CD14-positive monocyte (primary cell): Measurements from ENCODE around the gene PCED1B. TPM values are rescaled to one million over a fixed set of nuclear protein-coding genes. Genes with fewer than 3 reads are reported as not detected.

Experiments
- DNase-seq, 3 donors: peaks; one replicate each; pipeline ENCODE4 v3.0.0-alpha.2; 2011 to 2022
- H2AFZ ChIP-seq: 2 replicates; pipeline ENCODE4 v1.6.0; 2012; ENCODE audit warnings: mild to moderate bottlenecking, low read depth, low read length, inconsistent platforms; ENCODE audit not compliant: insufficient read depth, poor library complexity, severe bottlenecking
- H3K27ac ChIP-seq, 2 donors: 1 replicate in 1 of 2; 2 replicates in 1 of 2; pipeline ENCODE4 v1.5.1; 2012 to 2013; ENCODE audit warnings: low read length in 2 of 2, control low read depth in 1 of 2, inconsistent platforms in 1 of 2, low read depth in 1 of 2, mild to moderate bottlenecking in 1 of 2
- H3K27me3 ChIP-seq, 2 donors: one replicate each; pipeline versions ENCODE4 v1.6.0 to v1.6.1; 2011 to 2013; ENCODE audit warnings: low read length in 2 of 2; ENCODE audit not compliant: control insufficient read depth in 2 of 2, insufficient read depth in 2 of 2
- H3K36me3 ChIP-seq, 2 donors: replicated peaks in 1 of 2; 1 replicate in 1 of 2; 2 replicates in 1 of 2; pipeline versions ENCODE4 v1.5.1 to v1.6.1; 2012 to 2013; ENCODE audit warnings: low read length in 2 of 2, control low read depth in 1 of 2, inconsistent platforms in 1 of 2, mild to moderate bottlenecking in 1 of 2; ENCODE audit not compliant: insufficient read depth in 2 of 2, control insufficient read depth in 1 of 2
- H3K4me1 ChIP-seq, 2 donors: 1 replicate in 1 of 2; 2 replicates in 1 of 2; pipeline versions ENCODE4 v1.5.1 to v1.6.1; 2012 to 2013; ENCODE audit warnings: low read length in 2 of 2, control low read depth in 1 of 2, inconsistent platforms in 1 of 2, mild to moderate bottlenecking in 1 of 2, moderate library complexity in 1 of 2; ENCODE audit not compliant: insufficient read depth in 2 of 2, control insufficient read depth in 1 of 2
- H3K4me2 ChIP-seq: replicated peaks from 2 replicates; pipeline ENCODE3; 2012; ENCODE audit warnings: low read length, moderate library complexity, mild to moderate bottlenecking; ENCODE audit not compliant: poor library complexity, severe bottlenecking; ENCODE audit errors: extremely low read depth
- H3K4me3 ChIP-seq, 3 experiments: fragments of 200-600 bp in 1 of 3; sonication (generic) in 1 of 3; replicated peaks in 1 of 3; 1 replicate in 2 of 3; 2 replicates in 1 of 3; pipeline ENCODE4 v1.5.1; 2011 to 2013; ENCODE audit warnings: low read length in 3 of 3, mild to moderate bottlenecking in 3 of 3, control low read depth in 2 of 3, low read depth in 2 of 3, inconsistent platforms in 1 of 3, moderate library complexity in 1 of 3
- H3K79me2 ChIP-seq: 2 replicates; pipeline ENCODE4 v1.6.0; 2012; ENCODE audit warnings: mild to moderate bottlenecking, control low read depth, inconsistent platforms, low read length, moderate library complexity; ENCODE audit not compliant: insufficient read depth
- H3K9ac ChIP-seq: 2 replicates; pipeline ENCODE4 v1.6.0; 2017; ENCODE audit warnings: low read length, mild to moderate bottlenecking; ENCODE audit not compliant: insufficient read depth, poor library complexity, severe bottlenecking
- H3K9me3 ChIP-seq, 2 donors: replicated peaks in 1 of 2; 1 replicate in 1 of 2; 2 replicates in 1 of 2; pipeline versions ENCODE4 v1.5.1 to v1.6.1; 2012 to 2013; ENCODE audit warnings: low read length in 2 of 2, control low read depth in 1 of 2; ENCODE audit not compliant: control insufficient read depth in 1 of 2, insufficient read depth in 1 of 2
- H4K20me1 ChIP-seq: 2 replicates; pipeline ENCODE4 v1.6.0; 2012; ENCODE audit warnings: mild to moderate bottlenecking, low read length, control low read depth, moderate library complexity; ENCODE audit not compliant: insufficient read depth
- H3K27ac Mint-ChIP-seq, 7 donors: one replicate each; pipeline ENCODE4 v1.8.0; 2020; ENCODE audit warnings: mild to moderate bottlenecking in 7 of 7, mixed read lengths in 7 of 7, moderate library complexity in 6 of 7, inconsistent platforms in 2 of 7
- H3K27me3 Mint-ChIP-seq, 3 donors: one replicate each; pipeline ENCODE4 v1.8.0; 2021 to 2022; ENCODE audit warnings: low read depth in 3 of 3, mild to moderate bottlenecking in 3 of 3, mixed read lengths in 3 of 3, moderate library complexity in 3 of 3, inconsistent platforms in 1 of 3
- H3K36me3 Mint-ChIP-seq, 2 donors: one replicate each; pipeline ENCODE4 v1.8.0; 2020; ENCODE audit warnings: mixed read lengths in 2 of 2, inconsistent platforms in 1 of 2, mild to moderate bottlenecking in 1 of 2
- H3K4me1 Mint-ChIP-seq: one replicate; pipeline ENCODE4 v1.8.0; 2020; ENCODE audit warnings: mild to moderate bottlenecking, mixed read lengths
- H3K4me3 Mint-ChIP-seq, 2 donors: one replicate each; pipeline ENCODE4 v1.8.0; 2020; ENCODE audit warnings: mild to moderate bottlenecking in 2 of 2, mixed read lengths in 2 of 2, moderate library complexity in 1 of 2
- H3K9me3 Mint-ChIP-seq, 7 donors: one replicate each; pipeline ENCODE4 v1.8.0; 2020 to 2022; ENCODE audit warnings: mixed read lengths in 7 of 7, mild to moderate bottlenecking in 6 of 7, moderate library complexity in 6 of 7, inconsistent platforms in 2 of 7
- WGBS: methylation state at CpG from one replicate; pipeline ENCODE4 v1.1.5; 2013; ENCODE audit warnings: missing lambda C conversion rate; ENCODE audit not compliant: insufficient coverage; 5-methylcytosine and 5-hydroxymethylcytosine counted together
- intact Hi-C, 2 donors: fragments of 100-400 bp; cut with micrococcal nuclease; formaldehyde crosslinking; loops; one replicate each; pipeline versions ENCODE4 v1.15.0 to v1.15.1; 2023
- polyA plus RNA-seq, 3 donors: library from polyadenylated mRNA; depleted of rRNA in 1 of 3; unstranded in 2 of 3; stranded (reverse) in 1 of 3; fragments of 300-500 nt in 2 of 3; fragments of >200 nt in 1 of 3; fragmentation: Illumina TruSeq in 2 of 3; gene quantifications; 1 replicate in 2 of 3; 2 replicates in 1 of 3; pipeline ENCODE4 v1.2.3, GENCODE V29; 2012 to 2021
- TF ChIP-seq, protein P1 (sequence below): fragments of 200-600 bp; IDR thresholded peaks from one replicate; pipeline ENCODE4 v1.8.0; 2022; ENCODE audit warnings: antibody characterized with exemption, mild to moderate bottlenecking

Gene PCED1B
- polyA plus RNA-seq, 3 donors: 0.10 to 0.65 TPM; not detected in 1

DNA sequence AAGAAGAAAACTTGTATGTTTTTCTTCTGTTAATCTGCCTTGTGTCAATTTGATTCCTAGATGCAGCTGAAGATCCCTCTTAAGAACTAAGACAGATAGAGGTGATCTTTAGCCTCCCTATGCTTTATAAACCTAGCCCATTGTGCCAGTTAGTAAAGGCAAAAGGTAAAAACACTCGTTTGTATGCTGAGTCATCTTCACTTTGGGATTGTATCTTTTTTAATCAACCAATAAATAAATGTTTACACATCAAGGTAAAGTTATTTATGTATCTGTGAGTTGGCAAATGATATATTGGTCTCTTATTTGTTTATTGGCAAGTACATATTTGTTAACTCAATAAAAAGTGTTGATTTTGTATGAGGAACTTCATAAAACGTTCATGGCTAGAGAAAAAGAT is 166.2 kb downstream of the PCED1B start:
- Mint-ChIP-seq H3K4me1 (no peaks in the 10 kb centered on the region), H3K36me3 (peaks cover 0 to 1% of the 10 kb centered on the region in 2 donors), H3K4me3 (no peak overlapping the region), H3K27me3 (peaks cover 0 to 2% (median 0%) of the 10 kb centered on the region in 3 donors), H3K9me3 (peaks cover 0 to 6% (median 2%) of the 10 kb centered on the region in 7 donors), H3K27ac (no peak overlapping the region)
- H4K20me1 ChIP-seq: no peaks in the 10 kb centered on the region
- no peak for DNase-seq
- WGBS: no CpG with 5 or more reads among the region's 2 CpGs
- H3K9me3 ChIP-seq: no peaks in the 10 kb centered on the region
- TF ChIP-seq, protein P1, sequence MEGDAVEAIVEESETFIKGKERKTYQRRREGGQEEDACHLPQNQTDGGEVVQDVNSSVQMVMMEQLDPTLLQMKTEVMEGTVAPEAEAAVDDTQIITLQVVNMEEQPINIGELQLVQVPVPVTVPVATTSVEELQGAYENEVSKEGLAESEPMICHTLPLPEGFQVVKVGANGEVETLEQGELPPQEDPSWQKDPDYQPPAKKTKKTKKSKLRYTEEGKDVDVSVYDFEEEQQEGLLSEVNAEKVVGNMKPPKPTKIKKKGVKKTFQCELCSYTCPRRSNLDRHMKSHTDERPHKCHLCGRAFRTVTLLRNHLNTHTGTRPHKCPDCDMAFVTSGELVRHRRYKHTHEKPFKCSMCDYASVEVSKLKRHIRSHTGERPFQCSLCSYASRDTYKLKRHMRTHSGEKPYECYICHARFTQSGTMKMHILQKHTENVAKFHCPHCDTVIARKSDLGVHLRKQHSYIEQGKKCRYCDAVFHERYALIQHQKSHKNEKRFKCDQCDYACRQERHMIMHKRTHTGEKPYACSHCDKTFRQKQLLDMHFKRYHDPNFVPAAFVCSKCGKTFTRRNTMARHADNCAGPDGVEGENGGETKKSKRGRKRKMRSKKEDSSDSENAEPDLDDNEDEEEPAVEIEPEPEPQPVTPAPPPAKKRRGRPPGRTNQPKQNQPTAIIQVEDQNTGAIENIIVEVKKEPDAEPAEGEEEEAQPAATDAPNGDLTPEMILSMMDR: no peak
- no peaks in the 10 kb centered on the region for H3K79me2 ChIP-seq
- H3K4me1 ChIP-seq: no peaks in the 10 kb centered on the region
- H3K27me3 ChIP-seq: no peaks in the 10 kb centered on the region
- H3K27ac ChIP-seq: no peak overlapping the region
- no peak overlapping the region for H3K4me2 ChIP-seq
- intact Hi-C loops: no loop called here
- H2AFZ ChIP-seq: no peak overlapping the region
- H3K9ac ChIP-seq: no peak overlapping the region
- no peak overlapping the region for H3K4me3 ChIP-seq
- no peaks in the 10 kb centered on the region for H3K36me3 ChIP-seq

- no peak overlapping the region for H3K27ac Mint-ChIP-seq
- Histone ChIP-seq H3K36me3 (no peaks in the 10 kb centered on the region), H4K20me1 (no peaks in the 10 kb centered on the region), H3K79me2 (no peaks in the 10 kb centered on the region), H3K4me1 (no peaks in the 10 kb centered on the region), H3K4me3 (no peak overlapping the region), H3K9ac (no peak overlapping the region), H2AFZ (no peak overlapping the region), H3K27ac (no peak overlapping the region), H3K4me2 (no peak overlapping the region), H3K27me3 (no peaks in the 10 kb centered on the region), H3K9me3 (no peaks in the 10 kb centered on the region)
- WGBS: 86% methylated on average over 1 of the region's 1 CpG
- no peak for DNase-seq
- H3K9me3 Mint-ChIP-seq: peaks cover 5 to 17% (median 10%) of the 10 kb centered on the region in 7 donors
- peaks cover 0 to 2% of the 10 kb centered on the region in 2 donors for H3K36me3 Mint-ChIP-seq
- peaks cover 0 to under 1% (median 0%) of the 10 kb centered on the region in 3 donors for H3K27me3 Mint-ChIP-seq
- intact Hi-C loops: no loop called here
- H3K4me3 Mint-ChIP-seq: no peak overlapping the region
- TF ChIP-seq, protein P1: no peak
- no peaks in the 10 kb centered on the region for H3K4me1 Mint-ChIP-seq
Observed at GRCh38 chr12:47247418-47247817, 168.0 kb downstream of the PCED1B start.
